Stimulated activated CD4-positive, alpha-beta T cell treated with anti-CD3 and anti-CD28 coated beads, Interleukin-1b, Interleukin-23, amount 100 ng/mL, for 1 hour (primary cell): ENCODE measurements around the gene TMEM147.
A peak's percentile ranks its signal among the peaks of the same experiment; 100 is the strongest.

ENCODE experiments used
- DNase-seq, 2 donors: peaks; one replicate each; pipeline ENCODE4 v3.0.0-alpha.2; 2020; ENCODE audit warnings: low read depth in 2 of 2

Gene TMEM147

GRCh38 chr19:35545001-35545854 lies at the start of gene TMEM147:
TMEM147 (plus strand) TSS chr19:35545626; CDS start chr19:35545740, 114 bp downstream.
- DNase-seq: peak; percentile 22 to 64

GRCh38 chr19:35497406-35497805 lies 48.0 kb upstream of the TMEM147 start:
- DNase-seq: no peak

DNA sequence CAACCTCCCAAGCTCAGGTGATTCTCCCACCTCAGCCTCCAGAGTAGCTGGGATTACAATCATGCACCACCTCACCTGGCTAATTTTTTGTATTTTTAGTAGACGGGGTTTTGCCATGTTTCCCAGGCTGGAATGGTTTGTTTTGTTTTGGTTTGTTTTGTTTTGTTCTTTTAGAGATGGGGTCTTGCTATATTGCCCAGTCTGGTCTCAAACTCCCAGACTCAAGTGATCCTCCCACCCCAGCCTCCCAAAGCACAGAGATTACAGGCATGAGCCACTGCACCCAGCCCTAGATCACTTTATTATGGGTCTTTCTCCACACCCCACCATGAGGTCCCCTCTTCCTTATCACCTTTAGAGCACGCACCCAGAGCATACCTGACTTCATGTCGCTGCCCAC lies 47.2 kb upstream of the TMEM147 start:
- no peak for DNase-seq

- no peak for DNase-seq
Measured at GRCh38 chr19:35498984-35499527, 46.4 kb upstream of the TMEM147 start.

- DNase-seq: no peak
Measured at GRCh38 chr19:35500611-35501010, 44.8 kb upstream of the TMEM147 start.

- no peak for DNase-seq
Measured at GRCh38 chr19:35501684-35502083, 43.7 kb upstream of the TMEM147 start.

DNA sequence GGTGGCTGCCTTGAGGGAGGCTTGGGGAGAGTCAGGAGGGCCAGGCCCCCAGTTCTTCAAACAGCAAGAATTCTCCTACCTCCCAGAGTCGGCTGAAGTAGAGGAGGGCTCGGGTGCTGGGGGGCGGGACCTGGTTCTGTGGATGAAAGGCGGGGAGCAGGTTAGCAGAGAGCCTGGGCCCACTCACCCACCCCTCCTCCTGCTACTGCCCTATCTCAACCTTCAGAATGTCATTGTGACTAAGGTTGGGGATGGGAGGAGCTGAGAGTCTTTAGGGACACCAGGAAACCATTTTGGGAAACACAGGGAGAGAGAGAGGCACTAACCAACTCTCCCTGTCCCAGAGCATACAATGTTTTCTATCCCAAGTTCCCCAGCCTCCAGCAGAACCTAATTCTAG lies 42.7 kb upstream of the TMEM147 start:
- DNase-seq: no peak

GRCh38 chr19:35506011-35506410 lies 39.4 kb upstream of the TMEM147 start:
- DNase-seq: no peak

DNA sequence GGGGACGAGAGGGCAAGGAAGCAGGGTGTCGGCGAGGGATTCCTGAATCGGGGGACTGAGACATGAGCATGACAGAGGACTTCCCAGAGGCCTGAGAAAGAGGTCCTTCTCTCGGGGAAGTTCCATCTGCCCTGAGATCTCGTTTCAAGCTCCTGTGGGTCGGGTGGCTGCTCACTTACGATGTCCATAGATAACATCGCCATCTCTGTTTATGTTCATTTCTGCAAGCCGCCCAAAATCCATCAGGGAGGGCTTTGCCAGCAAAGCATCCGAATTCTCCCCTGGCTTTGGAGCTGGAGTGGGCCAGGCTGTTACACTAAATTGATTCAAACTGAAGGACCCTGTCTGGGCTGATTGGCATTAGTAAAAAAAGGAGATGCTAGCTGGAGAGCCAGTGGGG lies 37.9 kb upstream of the TMEM147 start:
- DNase-seq: no peak

GRCh38 chr19:35508129-35508528 lies 37.3 kb upstream of the TMEM147 start:
- DNase-seq: no peak

DNA sequence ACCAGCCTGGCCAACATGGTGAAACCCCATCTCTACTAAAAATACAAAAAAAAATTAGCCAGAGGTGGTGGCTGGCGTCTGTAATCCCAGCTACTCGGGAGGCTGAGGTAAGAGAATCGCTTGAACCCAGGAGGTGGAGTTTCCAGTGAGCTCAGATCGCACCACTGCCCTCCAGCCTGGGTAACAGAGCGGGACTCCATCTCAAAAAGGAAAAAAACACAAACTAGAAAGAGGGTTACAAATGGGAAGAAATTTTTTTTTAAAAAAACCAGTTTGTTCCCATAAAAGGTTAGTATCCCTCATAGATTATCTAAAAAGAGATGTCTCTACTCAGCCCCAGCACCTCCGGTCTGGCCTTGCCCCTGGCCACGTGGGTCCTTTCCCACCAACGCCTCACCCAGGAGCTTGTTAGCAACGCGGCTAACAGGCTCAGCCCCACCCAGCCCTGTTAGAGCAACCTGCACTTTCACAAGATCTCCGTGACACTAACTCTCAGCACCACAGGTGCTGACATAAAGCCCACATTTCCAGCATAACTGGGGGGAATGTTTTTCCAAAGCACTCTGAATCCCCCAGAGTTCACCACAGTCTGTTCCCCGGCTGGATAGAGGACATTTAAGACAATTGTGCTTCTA lies 36.3 kb upstream of the TMEM147 start:
- DNase-seq: no peak

GRCh38 chr19:35509861-35510625 lies 35.4 kb upstream of the TMEM147 start:
- DNase-seq: peak; percentile 33 to 63

- DNase-seq: no peak
Measured at GRCh38 chr19:35510626-35510964, 34.8 kb upstream of the TMEM147 start.

GRCh38 chr19:35511337-35511736 lies 34.1 kb upstream of the TMEM147 start:
- DNase-seq: no peak

DNA sequence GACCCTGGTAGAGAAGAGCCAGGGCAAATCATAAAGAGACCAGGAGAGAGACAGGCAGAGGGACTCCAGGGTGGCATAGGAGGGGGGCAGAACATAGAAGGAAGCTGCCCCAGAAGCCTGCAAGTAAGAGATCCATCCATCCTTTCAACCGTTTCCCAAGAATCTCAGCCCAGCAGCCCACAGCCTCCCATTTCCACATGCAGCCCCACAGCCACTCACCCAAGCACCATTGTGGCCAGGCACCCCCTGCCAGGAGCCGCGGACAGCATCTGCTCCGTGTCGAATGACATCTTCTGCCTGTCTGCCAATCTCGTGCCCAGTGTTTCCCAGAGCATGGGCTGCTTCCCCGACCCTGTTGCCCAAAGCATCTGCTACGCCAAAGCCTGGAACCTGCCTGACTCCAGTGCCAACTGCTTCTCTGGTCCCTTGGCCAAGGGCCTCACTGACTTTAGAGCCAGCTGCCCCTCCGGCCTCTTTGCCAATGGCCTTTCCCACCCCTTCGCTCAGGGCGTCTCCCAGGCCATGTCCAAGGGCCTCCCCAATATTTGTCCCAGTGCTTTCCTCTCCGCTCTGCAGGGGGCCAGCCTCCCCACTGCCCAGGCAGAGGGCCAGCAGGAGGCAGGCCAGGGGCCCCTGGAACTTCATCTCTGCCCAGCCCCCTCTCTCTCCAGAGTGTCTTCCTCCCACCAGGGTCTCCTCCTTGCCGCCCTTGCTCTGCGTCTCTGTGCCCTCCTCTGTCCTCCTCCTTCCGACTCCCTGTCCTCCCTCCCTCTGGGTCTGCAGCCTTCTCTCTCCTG lies 32.4 kb upstream of the TMEM147 start:
- DNase-seq: no peak

DNA sequence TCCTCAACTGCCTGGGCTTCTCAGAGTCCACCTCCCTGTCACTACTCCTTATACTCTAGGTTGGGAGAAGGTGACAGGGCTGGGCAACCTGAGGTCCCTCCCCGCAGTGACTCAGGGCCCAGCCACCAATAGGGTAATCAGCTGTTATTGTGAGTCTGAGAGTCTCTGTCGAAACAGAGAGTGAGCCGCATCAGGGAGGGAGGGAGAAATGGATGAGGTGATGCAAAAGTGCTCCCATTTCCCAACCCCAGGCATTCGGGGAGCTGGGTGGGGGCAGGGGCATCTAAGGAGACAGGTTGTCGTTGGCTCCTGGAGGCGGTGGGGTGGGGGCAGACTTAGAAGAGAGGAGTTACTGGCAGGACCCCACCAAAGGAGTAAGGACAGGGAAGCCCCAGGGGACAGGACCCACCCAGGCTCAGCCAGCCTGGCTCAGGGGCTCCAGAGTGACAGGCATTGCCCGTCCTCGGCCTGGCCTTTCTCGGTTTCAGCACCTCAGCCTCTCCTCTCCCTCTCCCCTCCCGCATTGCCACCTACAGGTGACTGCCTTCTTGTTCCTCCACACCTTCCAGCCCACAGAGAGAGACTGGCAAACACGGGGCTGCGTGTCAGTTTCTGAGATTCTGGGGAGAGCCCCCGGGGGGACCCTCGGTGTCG lies 31.7 kb upstream of the TMEM147 start, which contains the start of gene DMKN:
Gene DMKN (minus strand): TSS at position 22 of the 654 bp plus-strand sequence. CDS start 174 bp downstream, outside the sequence.
- no peak for DNase-seq

- DNase-seq: no peak
Measured at GRCh38 chr19:35514282-35514809, 31.1 kb upstream of the TMEM147 start.

GRCh38 chr19:35516310-35516709 lies 29.1 kb upstream of the TMEM147 start:
- DNase-seq: no peak

- no peak for DNase-seq
Measured at GRCh38 chr19:35517342-35517741, 28.1 kb upstream of the TMEM147 start.

- no peak for DNase-seq
Measured at GRCh38 chr19:35518313-35518712, 27.1 kb upstream of the TMEM147 start.

DNA sequence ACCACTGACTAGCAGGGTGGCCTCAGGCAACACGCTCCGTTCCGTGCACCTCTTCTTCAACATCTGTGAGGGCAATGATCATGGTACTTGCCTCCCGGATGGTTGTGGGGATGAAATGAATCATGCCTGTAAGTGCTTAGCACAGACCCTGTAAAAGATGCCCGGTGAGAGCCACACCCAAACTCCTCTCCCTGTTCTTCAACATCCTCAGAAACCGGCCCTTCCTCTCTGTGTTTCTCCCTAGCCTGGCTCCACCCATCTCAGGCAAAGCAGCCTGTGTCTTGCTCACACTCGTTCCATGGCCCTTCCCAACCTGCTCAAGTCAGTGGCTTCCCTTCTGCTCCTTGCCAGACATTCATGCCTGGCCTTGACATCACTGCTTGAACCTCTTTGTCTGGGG lies 26.1 kb upstream of the TMEM147 start:
- no peak for DNase-seq
